A673 (cell line): ENCODE results near the gene NOP16. TPM values are rescaled to one million over a fixed set of nuclear protein-coding genes. Genes with fewer than 3 reads are reported as not detected.

Source experiments
- BruUV-seq: library from RNA; stranded (reverse); fragments of 400-500 nt; replicated peaks from 2 replicates; lab custom pipeline; 2021; lab: Mats Ljungman, UMichigan
- CTCF ChIA-PET: fragments of 300-600 bp; sonication (Branson Sonifier 250); formaldehyde crosslinking; loops from one replicate; lab custom pipeline; 2022; ENCODE audit warnings: antibody characterized with exemption; lab: Charles Lee
- POLR2A ChIA-PET: fragments of 300-600 bp; sonication (Branson Sonifier 250); formaldehyde crosslinking; loops from one replicate; lab custom pipeline; 2022; ENCODE audit warnings: antibody characterized with exemption; ENCODE audit not compliant: low non-redundant PET; lab: Charles Lee
- DNase-seq: peaks from one replicate; pipeline ENCODE4 v3.0.0-alpha.2; 2015; ENCODE audit warnings: low spot score
- H3K27ac ChIP-seq: fragments of 200-600 bp; sonication (generic); 2 replicates; pipeline ENCODE4 v1.5.1; 2016; ENCODE audit warnings: mixed run types, low read depth, mild to moderate bottlenecking, mixed read lengths, antibody characterized with exemption, low read length; ENCODE audit not compliant: poor library complexity, severe bottlenecking
- H3K27me3 ChIP-seq: fragments of 200-600 bp; sonication (generic); replicated peaks from 2 replicates; pipeline ENCODE4 v1.6.1; 2017; ENCODE audit warnings: mixed run types, low read depth, mild to moderate bottlenecking, mixed read lengths, antibody characterized with exemption, low read length; ENCODE audit not compliant: insufficient read depth, poor library complexity
- H3K36me3 ChIP-seq: fragments of 200-600 bp; sonication (generic); 2 replicates; pipeline ENCODE4 v1.6.1; 2016; ENCODE audit warnings: mixed run types, mild to moderate bottlenecking, mixed read lengths, antibody characterized with exemption, low read length; ENCODE audit not compliant: insufficient read depth, poor library complexity, severe bottlenecking
- H3K4me1 ChIP-seq: fragments of 200-600 bp; sonication (generic); 2 replicates; pipeline ENCODE4 v1.6.1; 2017; ENCODE audit warnings: mixed run types, mild to moderate bottlenecking, mixed read lengths, antibody characterized with exemption, low read length; ENCODE audit not compliant: insufficient read depth, poor library complexity, severe bottlenecking
- H3K4me3 ChIP-seq: fragments of 200-600 bp; sonication (generic); 2 replicates; pipeline ENCODE4 v1.5.1; 2016; ENCODE audit warnings: low read depth, mixed run types, mild to moderate bottlenecking, mixed read lengths, low read length; ENCODE audit not compliant: poor library complexity, severe bottlenecking
- H3K9me3 ChIP-seq: fragments of 200-600 bp; sonication (generic); 2 replicates; pipeline ENCODE4 v1.6.1; 2016; ENCODE audit warnings: mixed run types, low read depth, mild to moderate bottlenecking, mixed read lengths, antibody characterized with exemption, low read length; ENCODE audit not compliant: poor library complexity, severe bottlenecking
- EZH2 ChIP-seq: fragments of 200-600 bp; sonication (generic); IDR thresholded peaks from 2 replicates; pipeline ENCODE4 v1.6.1; 2017; ENCODE audit warnings: borderline replicate concordance, low read depth, mild to moderate bottlenecking, mixed read lengths, antibody characterized with exemption, low read length; ENCODE audit not compliant: poor library complexity, severe bottlenecking
- intact Hi-C: fragments of 100-400 bp; cut with micrococcal nuclease; formaldehyde crosslinking; loops from one replicate; pipeline ENCODE4 v1.10.0; 2022; ENCODE audit not compliant: unreplicated experiment
- total RNA-seq: library from RNA; stranded (reverse); gene quantifications from 2 replicates; pipeline ENCODE4 v1.2.3, GENCODE V29; 2021
- TF ChIP-seq, protein P1 (sequence below): fragments of 300-800, 200-600 bp; sonication (generic); conservative IDR thresholded peaks from 2 replicates; pipeline ENCODE4 v1.5.1; 2017; ENCODE audit warnings: low read depth, mild to moderate bottlenecking, antibody characterized with exemption, low read length, moderate library complexity, mixed read lengths

NOP16 gene
- total RNA-seq, 1 experiment from 2014 or later: 66.0 TPM

DNA sequence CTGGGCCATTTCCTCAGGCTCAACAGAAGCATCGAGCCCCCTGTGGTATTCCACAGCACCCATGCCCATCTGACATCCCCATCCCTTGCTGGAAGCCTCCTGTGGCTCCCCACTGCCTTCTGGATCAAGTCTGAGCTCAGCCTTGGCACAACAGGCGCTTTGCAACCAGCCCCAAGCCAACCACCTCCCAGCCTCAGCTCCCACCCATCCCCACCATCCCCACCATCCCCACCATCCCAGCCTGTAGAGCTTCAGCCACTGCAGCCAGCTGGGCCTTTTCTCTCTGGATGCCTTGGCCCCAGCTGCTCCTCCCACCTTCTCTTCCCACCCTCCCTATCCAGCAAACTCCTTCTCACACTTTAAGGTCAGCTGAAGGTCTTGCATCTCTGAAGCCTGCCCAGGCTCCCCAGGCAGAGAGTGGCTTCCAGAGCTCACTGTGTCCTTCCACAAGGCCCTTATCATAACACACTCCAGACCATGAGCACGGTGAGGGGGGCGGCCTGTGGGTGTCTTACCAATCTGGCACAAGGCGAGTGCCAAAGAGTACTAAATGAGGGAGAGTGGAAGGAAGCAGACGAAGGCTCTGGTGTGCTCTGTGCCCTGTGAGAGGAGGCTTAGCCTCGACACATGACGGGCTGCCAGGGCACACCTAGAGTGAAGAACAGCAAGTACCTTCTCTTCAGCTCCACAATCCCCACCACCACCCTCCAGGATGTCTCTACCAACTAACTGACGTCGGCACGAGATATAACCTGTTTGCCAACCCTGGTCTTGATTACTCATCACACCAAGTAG, 6.7 kb upstream of the NOP16 start:
- intact Hi-C loops: no loop called here
- Histone ChIP-seq H3K4me1 (no peaks in the 10 kb centered on the region), H3K36me3 (no peaks in the 10 kb centered on the region), H3K27ac (no peak overlapping the region), H3K27me3 (no peaks in the 10 kb centered on the region), H3K9me3 (no peaks in the 10 kb centered on the region), H3K4me3 (no peak overlapping the region)
- no TSS peak for BruUV-seq
- ChIA-PET CTCF (no interaction called here), POLR2A (no interaction called here)
- DNase-seq: no peak
- TF ChIP-seq EZH2: no peak
- TF ChIP-seq, protein P1, sequence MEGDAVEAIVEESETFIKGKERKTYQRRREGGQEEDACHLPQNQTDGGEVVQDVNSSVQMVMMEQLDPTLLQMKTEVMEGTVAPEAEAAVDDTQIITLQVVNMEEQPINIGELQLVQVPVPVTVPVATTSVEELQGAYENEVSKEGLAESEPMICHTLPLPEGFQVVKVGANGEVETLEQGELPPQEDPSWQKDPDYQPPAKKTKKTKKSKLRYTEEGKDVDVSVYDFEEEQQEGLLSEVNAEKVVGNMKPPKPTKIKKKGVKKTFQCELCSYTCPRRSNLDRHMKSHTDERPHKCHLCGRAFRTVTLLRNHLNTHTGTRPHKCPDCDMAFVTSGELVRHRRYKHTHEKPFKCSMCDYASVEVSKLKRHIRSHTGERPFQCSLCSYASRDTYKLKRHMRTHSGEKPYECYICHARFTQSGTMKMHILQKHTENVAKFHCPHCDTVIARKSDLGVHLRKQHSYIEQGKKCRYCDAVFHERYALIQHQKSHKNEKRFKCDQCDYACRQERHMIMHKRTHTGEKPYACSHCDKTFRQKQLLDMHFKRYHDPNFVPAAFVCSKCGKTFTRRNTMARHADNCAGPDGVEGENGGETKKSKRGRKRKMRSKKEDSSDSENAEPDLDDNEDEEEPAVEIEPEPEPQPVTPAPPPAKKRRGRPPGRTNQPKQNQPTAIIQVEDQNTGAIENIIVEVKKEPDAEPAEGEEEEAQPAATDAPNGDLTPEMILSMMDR: no peak

DNA sequence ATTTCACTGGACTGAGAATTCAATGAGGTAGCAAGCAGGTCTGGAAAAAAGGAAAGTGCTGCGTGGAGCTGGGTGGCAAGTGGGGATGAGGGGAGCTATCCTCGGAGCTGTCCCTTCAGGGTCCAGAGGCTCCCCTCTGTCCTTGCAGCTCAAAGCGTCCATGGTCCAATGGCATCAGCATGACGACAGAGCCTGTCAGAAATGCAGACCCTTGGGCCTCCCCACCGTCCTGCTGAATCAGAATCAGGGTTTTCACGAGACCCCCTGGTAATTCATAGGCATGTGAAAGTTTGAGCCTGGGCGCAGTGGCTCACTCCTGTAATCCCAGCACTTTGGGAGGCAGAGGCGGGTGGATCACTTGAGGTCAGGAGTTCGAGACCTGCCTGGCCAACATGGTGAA, 5.7 kb upstream of the NOP16 start:
- TF ChIP-seq, protein P1: no peak
- TF ChIP-seq EZH2: no peak
- ChIA-PET CTCF (no interaction called here), POLR2A (no interaction called here)
- DNase-seq: no peak
- Histone ChIP-seq H3K27ac (no peak overlapping the region), H3K27me3 (no peaks in the 10 kb centered on the region), H3K36me3 (no peaks in the 10 kb centered on the region), H3K4me1 (peaks cover 3% of the 10 kb centered on the region), H3K9me3 (no peaks in the 10 kb centered on the region), H3K4me3 (no peak overlapping the region)
- BruUV-seq: no TSS peak
- intact Hi-C loops: no loop called here

DNA sequence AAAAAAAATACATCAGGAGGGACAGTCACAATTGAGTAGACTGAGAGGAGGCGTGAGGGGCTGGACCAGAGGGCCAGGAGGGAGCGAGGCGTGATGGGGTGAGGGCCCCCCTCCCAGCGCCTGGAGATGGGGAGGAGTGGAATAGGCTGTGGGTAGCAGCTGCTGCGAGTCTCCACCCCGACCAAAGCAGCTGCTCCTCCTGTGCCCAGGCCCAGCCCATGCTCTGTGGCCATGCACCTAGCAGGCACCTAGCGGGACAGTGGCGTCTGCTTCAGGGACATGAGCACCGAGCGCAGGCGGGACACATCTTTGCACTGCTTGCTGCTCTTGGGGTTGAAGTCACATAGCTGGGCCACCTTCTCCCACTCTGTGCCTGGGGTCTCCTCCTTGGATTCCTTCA, 4.1 kb upstream of the NOP16 start:
- peaks cover 3% of the 10 kb centered on the region for H3K4me1 ChIP-seq
- no peaks in the 10 kb centered on the region for H3K27me3 ChIP-seq
- ChIA-PET CTCF (no interaction called here), POLR2A (no interaction called here)
- H3K4me3 ChIP-seq: no peak overlapping the region
- BruUV-seq: no TSS peak
- no peak for DNase-seq
- TF ChIP-seq EZH2: no peak
- TF ChIP-seq, protein P1: no peak
- no peaks in the 10 kb centered on the region for H3K36me3 ChIP-seq
- H3K9me3 ChIP-seq: no peaks in the 10 kb centered on the region
- no peak overlapping the region for H3K27ac ChIP-seq
- intact Hi-C loops: no loop called here
